ENCODE results near the gene KCNK3.

DNA sequence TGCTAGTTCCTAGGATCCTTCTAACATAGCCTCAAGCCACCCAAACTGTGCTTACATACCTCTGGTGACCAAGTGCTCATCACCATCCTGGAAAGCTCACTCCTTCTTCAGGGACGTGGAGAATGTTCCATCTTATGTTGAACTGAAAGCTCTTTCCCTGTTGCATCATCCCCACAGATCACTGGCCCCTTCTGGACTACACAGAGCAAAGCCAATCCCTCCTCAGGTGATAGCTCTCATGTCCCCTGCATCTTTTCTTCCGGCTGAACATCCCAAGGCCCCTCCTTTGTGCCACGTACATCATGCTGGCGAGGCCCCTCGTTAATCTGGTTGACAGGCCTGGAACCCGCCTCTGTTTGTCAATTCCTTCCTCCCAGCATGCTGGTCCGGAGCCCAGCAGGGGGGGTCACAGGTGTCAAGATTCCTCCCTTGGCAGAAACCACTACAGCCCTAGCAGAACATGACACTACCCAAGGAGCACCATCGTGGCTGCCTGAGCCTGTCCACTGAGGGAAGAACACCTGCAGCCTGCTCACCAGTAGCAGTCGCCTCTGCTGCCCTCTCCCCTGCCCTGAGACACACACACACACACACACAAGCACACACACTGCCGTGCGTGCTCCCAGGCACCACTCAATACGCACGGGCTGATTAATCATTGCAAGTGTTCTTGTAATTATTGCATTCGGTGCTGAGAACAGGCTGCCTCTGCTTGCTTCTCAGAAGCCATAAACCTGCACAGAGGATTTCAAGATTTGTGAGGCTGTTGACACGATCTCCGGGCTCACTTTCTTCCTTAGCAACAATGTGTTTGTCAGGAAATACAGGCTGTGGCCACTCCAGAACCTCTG is 6.3 kb upstream of the KCNK3 start:
- TF ChIP-seq, protein P1, sequence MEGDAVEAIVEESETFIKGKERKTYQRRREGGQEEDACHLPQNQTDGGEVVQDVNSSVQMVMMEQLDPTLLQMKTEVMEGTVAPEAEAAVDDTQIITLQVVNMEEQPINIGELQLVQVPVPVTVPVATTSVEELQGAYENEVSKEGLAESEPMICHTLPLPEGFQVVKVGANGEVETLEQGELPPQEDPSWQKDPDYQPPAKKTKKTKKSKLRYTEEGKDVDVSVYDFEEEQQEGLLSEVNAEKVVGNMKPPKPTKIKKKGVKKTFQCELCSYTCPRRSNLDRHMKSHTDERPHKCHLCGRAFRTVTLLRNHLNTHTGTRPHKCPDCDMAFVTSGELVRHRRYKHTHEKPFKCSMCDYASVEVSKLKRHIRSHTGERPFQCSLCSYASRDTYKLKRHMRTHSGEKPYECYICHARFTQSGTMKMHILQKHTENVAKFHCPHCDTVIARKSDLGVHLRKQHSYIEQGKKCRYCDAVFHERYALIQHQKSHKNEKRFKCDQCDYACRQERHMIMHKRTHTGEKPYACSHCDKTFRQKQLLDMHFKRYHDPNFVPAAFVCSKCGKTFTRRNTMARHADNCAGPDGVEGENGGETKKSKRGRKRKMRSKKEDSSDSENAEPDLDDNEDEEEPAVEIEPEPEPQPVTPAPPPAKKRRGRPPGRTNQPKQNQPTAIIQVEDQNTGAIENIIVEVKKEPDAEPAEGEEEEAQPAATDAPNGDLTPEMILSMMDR (IDR thresholded peaks at IDR 0.05) = no peak
- TF ChIP-seq EZH2 (IDR thresholded peaks at IDR 0.05; ENCODE audit: borderline replicate concordance, insufficient read depth, low read depth, low read length, poor library complexity, severe bottlenecking) = no peak

Measured in B cell (primary cell).